HTERT RPE-1 (cell line): Measurements from ENCODE around the gene CAVIN2.

Source experiments
- in situ Hi-C: fragments of 300-500 bp; cut with MboI; formaldehyde crosslinking; loops from 4 replicates; pipeline ENCODE4 v1.14.3; 2020; ENCODE audit warnings: low sequenced_read_pairs

The CAVIN2 gene

DNA sequence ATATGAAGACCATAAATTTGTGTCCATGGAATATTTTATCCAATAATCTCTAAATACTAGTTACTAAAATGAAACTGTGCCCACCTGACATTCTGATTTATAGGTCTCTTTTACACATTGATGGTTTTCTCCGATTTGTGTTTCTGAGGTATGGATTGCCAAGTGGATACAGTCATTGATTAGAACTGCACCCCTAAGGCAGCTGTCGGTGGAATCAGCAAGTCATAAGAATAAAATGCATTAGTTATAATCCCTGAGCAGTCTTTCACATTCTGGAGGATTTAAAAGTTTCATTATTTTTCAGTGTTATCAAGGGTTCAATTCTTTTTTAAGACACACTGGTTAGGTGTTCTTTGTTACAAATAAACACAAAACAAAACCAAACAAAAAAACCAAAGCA is 6.0 kb downstream of the CAVIN2 start:
- in situ Hi-C loops = no loop called here

DNA sequence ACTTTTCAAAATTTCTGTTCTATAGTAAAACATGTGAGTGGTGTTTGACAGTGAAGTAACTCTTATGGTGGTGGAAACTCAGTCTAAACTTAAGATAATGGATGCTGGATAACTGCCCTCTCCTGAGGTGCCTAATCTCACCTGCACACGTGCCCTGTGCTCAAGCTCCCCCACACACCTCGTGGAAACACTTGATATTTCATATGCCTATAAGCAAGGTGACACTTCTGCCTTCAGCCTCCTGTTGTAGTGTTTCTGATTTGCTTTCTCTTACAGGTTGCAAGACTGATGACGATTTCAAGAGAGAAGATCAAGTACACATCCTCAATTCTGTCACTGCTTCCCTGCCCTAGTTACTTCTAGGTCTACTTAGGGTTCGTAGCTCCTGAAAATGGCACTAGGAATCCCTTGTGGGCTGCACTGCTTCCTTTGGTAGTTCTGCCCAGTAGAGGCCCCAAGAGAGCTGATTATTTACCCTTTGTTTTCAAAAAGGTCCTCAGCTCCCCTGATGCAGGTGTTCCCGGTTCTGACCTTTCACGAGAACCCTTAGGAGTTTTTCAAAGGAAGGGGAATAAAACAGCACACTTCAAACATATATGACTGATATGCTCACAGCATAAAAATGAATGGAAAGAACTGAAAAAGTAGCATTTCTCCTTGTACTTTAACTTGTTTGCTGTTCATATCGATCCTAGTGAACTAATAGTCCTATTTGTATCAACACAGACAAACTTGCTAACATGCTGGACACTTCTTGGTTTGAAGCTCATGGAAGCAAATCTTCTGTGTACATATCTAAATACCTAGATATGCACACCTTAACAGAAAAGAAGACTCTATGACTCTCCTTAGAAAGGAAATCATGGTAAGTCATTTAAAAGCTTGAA is 6.7 kb downstream of the CAVIN2 start:
- in situ Hi-C loops = no loop called here

DNA sequence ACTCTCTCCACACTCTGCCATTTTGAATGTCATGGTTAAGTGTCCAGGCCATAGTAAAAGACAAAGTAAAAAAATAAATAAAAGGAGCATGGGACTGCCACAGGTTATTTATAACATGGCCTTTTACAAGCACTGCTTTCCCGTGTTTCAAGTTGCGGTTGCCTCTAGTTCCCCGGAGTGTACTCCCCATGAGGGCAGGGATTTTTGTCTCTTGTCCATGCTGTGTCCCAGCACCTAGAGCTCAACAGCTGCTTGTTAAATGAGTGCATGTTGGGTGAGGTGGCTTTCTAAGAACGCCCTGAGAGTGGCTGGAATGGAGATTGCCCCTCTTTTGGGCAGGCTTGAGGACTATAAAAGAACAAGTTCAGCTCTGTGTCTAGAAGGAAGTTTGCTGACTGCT is 8.4 kb downstream of the CAVIN2 start:
- in situ Hi-C loops = no loop called here

- in situ Hi-C loops = no loop called here
Measured at GRCh38 chr2:191836853-191837769, 9.8 kb downstream of the CAVIN2 start.

- in situ Hi-C loops = no loop called here
Measured at GRCh38 chr2:191836471-191836852, 10.4 kb downstream of the CAVIN2 start.

DNA sequence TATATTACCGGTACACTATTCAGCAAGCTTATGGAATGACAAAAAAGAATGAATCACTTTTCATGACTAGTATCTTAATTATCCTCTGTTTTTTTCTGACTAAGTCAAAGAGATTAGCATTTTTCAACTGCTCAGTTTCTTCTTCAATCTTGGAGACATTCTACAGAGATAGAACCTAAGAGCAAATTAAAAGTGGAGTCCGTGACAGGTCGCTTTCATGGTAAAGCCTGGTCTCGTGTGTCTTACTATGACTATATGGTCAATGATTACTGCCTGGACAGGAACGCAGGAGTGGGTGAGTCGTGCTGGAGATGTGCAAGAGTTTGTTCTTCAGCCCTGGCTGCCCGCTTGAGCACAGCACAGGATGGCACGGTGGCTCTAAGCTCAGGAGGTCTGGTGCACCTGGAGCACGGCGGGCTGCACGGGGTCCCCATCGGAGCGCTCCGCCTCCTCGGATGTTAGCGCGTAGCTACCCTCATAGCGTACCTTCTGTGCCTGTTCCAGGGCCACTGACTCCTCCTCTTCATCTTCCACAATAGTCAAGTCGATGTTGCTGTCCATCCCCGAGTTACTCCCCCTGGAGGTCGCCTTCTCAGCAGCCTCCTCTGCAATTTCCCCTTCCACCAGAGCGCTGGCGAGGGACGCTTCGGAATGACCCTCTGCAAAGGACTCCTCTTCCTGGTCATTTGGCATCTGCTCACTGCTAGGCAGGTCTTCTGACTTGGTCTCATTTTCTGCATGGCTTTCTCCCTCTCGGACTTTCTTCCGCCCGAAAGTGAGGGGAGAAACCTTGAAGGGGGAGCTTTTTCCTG is 11.1 kb downstream of the CAVIN2 start:
- in situ Hi-C loops = no loop called here

DNA sequence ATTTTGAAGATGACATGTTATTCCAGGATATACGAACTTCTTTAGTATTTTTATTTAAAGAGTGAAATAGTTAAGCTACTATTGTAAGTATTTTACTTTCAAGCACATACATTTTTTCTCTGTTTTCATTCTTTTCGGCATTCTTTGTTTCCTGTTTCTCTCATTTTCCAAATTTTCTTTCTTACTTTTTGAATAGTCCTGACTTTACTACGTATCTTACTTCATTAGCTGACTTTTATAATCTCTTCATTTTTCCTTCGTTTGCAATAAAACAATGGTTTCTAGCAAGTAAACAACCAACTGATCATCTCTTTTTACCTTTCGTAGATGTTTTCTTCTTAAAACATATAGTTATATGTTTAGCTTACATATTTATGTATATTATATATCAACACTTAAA is 11.8 kb downstream of the CAVIN2 start:
- in situ Hi-C loops = no loop called here

DNA sequence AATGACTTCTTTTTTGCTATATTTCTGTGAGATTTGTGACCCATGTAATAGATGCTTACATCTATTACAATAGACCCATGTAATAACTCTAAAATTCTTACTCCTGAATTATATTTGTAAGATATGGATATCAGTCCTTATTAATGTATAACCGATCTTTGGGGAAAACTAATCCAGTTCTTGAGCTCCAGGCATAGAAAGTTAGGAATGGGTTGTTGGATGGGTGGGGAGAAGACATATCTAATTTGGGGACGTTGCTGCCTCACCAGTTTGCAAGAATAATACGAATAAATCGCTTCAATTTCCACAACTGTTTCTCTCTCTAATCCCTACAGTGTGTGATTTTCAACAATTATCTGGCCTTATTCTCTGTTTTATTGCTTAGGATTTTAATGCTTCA is 13.5 kb downstream of the CAVIN2 start:
- in situ Hi-C loops = no loop called here

- in situ Hi-C loops = no loop called here
Measured at GRCh38 chr2:191832668-191833067, 14.2 kb downstream of the CAVIN2 start.

DNA sequence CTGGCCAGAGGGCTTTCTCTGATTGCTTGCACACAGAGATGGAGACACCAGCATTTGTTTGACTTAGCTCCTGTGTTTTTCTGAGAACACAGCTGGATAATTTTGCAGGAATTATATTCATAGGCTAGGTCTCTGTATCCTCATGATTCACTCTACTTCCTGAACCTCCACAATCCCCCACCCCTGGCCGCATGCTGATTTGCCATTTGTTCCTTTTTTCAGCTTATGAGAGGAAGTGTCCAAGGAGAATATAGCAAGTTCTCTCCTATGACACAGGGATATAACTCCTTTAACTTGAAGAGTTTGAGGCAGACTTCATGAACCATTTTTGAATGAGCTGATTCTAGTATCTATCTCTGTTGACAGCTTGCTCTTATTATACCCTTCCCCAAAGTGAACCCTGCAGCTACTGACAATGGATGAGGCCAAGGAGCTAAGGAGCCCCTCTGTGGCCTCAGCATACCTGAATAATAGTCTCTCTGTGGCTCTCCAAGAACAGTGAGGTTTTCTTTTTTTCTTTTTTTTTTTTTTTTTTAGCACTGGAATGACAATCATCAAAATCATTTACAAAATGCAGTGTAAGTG is 15.4 kb downstream of the CAVIN2 start:
- in situ Hi-C loops = no loop called here

DNA sequence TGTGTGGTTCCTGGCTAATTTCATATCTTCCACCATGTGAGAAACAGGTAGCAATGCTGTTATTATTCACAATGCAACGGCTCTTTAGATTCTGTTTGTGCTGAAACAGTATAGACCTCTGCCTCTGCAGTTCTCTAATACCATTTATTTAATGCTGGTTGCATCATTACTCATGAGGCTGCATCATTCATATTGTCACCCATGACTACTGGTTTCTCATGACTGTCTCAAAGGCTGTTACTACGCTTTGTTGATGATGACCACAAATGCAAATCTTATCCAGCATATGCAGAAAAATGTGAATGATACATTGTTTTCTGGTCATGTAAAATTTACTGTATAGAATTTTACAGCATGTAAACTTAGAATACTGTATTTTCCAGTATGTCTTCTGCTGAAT is 22.5 kb downstream of the CAVIN2 start:
- in situ Hi-C loops = no loop called here

DNA sequence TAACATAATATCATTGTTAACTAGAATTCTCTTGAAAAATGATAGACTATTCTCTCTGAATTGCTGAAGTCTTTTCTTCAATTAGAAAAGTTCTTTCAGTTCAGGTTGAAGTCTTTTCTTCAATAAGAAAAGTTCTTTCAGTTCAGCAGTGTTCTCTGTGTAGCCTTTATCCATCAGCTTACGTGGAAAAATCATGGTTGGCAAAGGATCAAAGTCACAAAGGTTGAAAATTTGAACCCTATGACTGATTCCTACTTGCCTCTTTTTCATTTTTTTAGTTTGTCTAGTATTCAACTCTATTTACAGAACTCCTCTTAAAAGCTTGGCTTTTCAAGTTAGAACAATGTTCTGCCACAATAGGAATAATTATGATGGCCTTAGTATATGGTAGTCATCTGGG is 25.8 kb downstream of the CAVIN2 start:
- in situ Hi-C loops = no loop called here

DNA sequence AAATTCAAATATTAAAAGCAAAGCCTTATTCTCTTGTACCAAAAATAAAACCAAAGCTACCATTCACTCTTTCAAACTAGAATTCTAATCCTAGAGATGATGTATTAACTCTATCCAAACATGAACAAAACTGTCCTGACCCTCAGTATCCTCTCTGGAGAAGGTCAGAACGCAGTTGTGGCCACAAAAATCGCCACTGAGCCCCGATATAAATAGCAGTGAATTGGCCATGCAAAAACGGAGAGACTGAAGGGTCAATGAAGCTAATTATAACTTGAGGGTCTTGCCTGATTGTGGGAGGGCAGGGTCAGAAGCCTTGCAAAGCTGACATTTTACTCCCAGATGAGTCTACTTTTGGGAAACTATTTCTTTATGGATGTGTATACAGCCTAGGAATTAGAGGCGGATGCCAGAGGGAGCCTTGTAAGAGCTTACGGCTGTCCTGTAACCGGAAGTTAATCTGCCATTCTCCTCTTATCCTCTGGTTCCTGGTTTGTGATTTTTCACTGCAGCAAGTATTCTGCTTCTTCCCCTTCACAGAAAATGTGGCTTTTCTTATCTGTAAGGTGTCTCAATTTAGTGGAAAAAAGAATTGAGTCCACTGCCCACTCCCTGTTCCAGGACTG is 28.1 kb downstream of the CAVIN2 start:
- in situ Hi-C loops = no loop called here

GRCh38 chr2:191818133-191818532 is 28.8 kb downstream of the CAVIN2 start:
- in situ Hi-C loops = no loop called here

GRCh38 chr2:191815010-191815409 is 31.9 kb downstream of the CAVIN2 start:
- in situ Hi-C loops = no loop called here

- in situ Hi-C loops = no loop called here
Measured at GRCh38 chr2:191813943-191814342, 32.9 kb downstream of the CAVIN2 start.

DNA sequence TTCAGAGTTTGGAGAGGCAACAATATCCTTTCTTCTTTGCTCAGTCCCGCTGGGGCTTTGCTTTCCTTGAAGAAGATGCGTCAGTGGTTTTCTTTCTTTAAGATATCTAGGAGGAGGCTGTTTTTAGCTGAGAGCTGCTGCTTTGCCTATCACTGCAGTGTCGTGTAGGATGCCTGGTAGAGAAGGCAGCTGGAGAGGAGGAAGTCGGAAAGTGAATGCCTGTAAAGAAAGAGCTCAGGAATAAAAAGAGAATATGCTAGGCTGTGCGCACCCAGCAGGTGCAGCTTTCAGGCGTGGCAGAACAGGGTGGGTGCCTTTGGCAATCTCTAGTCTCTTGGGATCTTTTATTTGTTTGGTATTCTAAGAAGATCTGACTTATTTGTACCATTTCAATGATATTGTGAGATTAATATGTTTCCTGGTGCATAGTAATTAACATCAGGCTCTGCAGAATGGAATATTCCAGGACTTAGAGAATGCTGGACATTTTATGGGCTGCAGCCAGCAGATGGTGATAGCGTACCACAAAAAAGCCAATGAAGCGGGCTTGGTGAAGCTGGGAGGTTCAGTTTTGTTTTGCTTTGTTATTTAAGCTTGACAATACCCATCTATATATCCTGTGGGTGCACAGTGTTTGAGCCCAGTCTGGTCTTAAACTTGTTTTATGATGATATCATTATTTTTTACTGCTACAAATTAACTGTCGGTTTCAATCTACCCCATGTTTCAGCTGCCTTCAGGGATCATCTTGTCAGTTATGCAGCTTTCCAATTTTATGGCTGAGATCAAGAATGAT is 34.9 kb downstream of the CAVIN2 start:
- in situ Hi-C loops = no loop called here

DNA sequence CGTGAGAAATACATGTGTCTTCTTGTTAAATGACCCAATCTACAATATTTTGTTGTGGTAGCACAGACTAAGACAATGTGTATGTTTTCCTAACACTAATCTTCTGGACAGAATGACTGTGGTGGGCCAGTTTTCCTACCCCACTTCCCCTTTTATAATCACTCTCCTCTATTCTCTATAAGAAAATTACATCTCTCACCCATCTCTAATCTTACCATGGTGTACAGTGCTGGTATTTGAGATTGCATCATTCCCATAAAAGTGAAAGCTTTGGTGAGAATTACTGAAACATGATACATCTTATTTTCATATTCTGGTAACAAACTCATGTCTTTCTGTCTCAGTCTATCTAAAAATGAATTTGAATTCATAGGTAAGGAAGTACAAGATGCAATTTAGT is 40.5 kb downstream of the CAVIN2 start:
- in situ Hi-C loops = no loop called here

GRCh38 chr2:191804766-191805165 is 42.1 kb downstream of the CAVIN2 start:
- in situ Hi-C loops = no loop called here
